OCI-LY7 (cell line): Measurements from ENCODE around the gene STX4.

Experiments used
- CTCF ChIP-seq: fragments of 200-600 bp; sonication (generic); conservative IDR thresholded peaks from 2 replicates; pipeline ENCODE4 v1.5.1; 2014; ENCODE audit warnings: mild to moderate bottlenecking, antibody characterized with exemption, low read length, moderate library complexity, mixed read lengths
- EZH2phosphoT487 ChIP-seq: fragments of 200-600 bp; sonication (generic); IDR thresholded peaks from 2 replicates; pipeline ENCODE4 v1.6.1; 2018; ENCODE audit warnings: low read depth, borderline replicate concordance, mild to moderate bottlenecking, mixed run types, antibody characterized with exemption, low read length, moderate library complexity, mixed read lengths

GRCh38 chr16:31004658-31005057 lies 28.7 kb upstream of the STX4 start:
- TF ChIP-seq CTCF (no peak), EZH2phosphoT487 (no peak)
